ENCODE results near the gene THRB.

DNA sequence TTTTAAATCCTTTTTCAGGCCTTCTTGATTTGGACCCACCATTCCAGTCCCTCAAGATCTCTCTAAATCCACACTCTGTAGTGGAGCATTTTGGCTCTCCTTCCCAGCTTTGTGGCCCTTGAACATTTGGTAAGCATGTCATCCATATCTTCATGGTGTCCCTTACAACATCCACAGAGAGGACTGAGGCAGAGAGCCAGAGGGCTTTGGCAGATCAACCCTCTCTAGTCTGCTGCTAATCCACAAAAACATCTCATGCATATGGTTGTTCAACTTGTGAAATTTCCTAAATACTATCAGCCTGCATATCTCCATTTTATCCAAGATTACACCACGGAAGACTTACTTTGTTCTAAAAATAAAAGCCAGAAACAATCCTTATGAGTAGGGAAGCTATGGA lies 23.2 kb downstream of the THRB start:
- TF ChIP-seq, protein P1, sequence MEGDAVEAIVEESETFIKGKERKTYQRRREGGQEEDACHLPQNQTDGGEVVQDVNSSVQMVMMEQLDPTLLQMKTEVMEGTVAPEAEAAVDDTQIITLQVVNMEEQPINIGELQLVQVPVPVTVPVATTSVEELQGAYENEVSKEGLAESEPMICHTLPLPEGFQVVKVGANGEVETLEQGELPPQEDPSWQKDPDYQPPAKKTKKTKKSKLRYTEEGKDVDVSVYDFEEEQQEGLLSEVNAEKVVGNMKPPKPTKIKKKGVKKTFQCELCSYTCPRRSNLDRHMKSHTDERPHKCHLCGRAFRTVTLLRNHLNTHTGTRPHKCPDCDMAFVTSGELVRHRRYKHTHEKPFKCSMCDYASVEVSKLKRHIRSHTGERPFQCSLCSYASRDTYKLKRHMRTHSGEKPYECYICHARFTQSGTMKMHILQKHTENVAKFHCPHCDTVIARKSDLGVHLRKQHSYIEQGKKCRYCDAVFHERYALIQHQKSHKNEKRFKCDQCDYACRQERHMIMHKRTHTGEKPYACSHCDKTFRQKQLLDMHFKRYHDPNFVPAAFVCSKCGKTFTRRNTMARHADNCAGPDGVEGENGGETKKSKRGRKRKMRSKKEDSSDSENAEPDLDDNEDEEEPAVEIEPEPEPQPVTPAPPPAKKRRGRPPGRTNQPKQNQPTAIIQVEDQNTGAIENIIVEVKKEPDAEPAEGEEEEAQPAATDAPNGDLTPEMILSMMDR (conservative IDR thresholded peaks at IDR 0.05) = no peak
- no peak for TF ChIP-seq EZH2 (IDR thresholded peaks at IDR 0.05; ENCODE audit: low read depth)
